HG03520 (cell line): ENCODE data around the gene HTT.
"Not testable (repeated sequence)": the region's sequence is repeated elsewhere in the genome, so short reads cannot be mapped to it uniquely, and the experiment has no call there.

Source experiments
- ATAC-seq: cut with Tn5 transposase; IDR thresholded peaks from one replicate; pipeline ENCODE4 v1.9.1; 2021; ENCODE audit warnings: mild to moderate bottlenecking, moderate library complexity; ENCODE audit not compliant: unreplicated experiment

HTT gene

GRCh38 chr4:3160438-3160837, 86.0 kb downstream of the HTT start:
- no peak for ATAC-seq

GRCh38 chr4:3161044-3161443, 86.6 kb downstream of the HTT start:
- not testable (repeated sequence) for ATAC-seq

GRCh38 chr4:3166434-3166833, 92.0 kb downstream of the HTT start:
- ATAC-seq, result not testable (repeated sequence)

- ATAC-seq, result no peak
Observed at GRCh38 chr4:3168029-3168428, 93.5 kb downstream of the HTT start.

GRCh38 chr4:3174371-3175338, 100.2 kb downstream of the HTT start:
- no peak for ATAC-seq

GRCh38 chr4:3176367-3177229, 102.1 kb downstream of the HTT start:
- no peak for ATAC-seq

- no peak for ATAC-seq
Observed at GRCh38 chr4:3177426-3177825, 102.9 kb downstream of the HTT start.

GRCh38 chr4:3177905-3178304, 103.4 kb downstream of the HTT start:
- ATAC-seq, result no peak

- no peak for ATAC-seq
Observed at GRCh38 chr4:3178351-3178750, 103.9 kb downstream of the HTT start.

GRCh38 chr4:3179126-3179706, 104.7 kb downstream of the HTT start:
- ATAC-seq, result no peak

- ATAC-seq, result no peak
Observed at GRCh38 chr4:3183008-3183407, 108.5 kb downstream of the HTT start.

GRCh38 chr4:3184725-3185124, 110.2 kb downstream of the HTT start:
- ATAC-seq, result no peak

GRCh38 chr4:3186609-3187008, 112.1 kb downstream of the HTT start:
- ATAC-seq, result no peak

GRCh38 chr4:3188118-3188517, 113.6 kb downstream of the HTT start:
- ATAC-seq, result no peak

- ATAC-seq, result no peak
Observed at GRCh38 chr4:3189459-3189858, 115.0 kb downstream of the HTT start.

GRCh38 chr4:3190549-3190948, 116.1 kb downstream of the HTT start:
- ATAC-seq, result no peak

GRCh38 chr4:3192188-3192587, 117.7 kb downstream of the HTT start:
- no peak for ATAC-seq

GRCh38 chr4:3192827-3193226, 118.3 kb downstream of the HTT start:
- ATAC-seq, result no peak

GRCh38 chr4:3193531-3194203, 119.2 kb downstream of the HTT start:
- ATAC-seq, result no peak

- no peak for ATAC-seq
Observed at GRCh38 chr4:3196670-3197359, 122.3 kb downstream of the HTT start.
